MM.1S (cell line): ENCODE results near the gene SCIMP.

ENCODE experiments used
- CTCF ChIP-seq: fragments of 300-600 bp; sonication (generic); IDR thresholded peaks from 2 replicates; pipeline ENCODE4 v1.5.1; 2016; ENCODE audit warnings: antibody characterized with exemption, low read length, mixed read lengths
- EZH2 ChIP-seq: fragments of 300-600 bp; sonication (generic); optimal IDR thresholded peaks from 2 replicates; pipeline ENCODE3; 2017; ENCODE audit warnings: low read depth, mild to moderate bottlenecking, antibody characterized with exemption, low read length, mixed read lengths
- EZH2phosphoT487 ChIP-seq: fragments of 300-600 bp; sonication (generic); IDR thresholded peaks from 2 replicates; pipeline ENCODE4 v1.6.1; 2018; ENCODE audit warnings: antibody characterized with exemption, low read length

- TF ChIP-seq CTCF: no peak
- TF ChIP-seq EZH2: no peak
- TF ChIP-seq EZH2phosphoT487: no peak
Measured at GRCh38 chr17:5234645-5235576, at the start of gene SCIMP.
